ENCODE results near the gene CDC25B. TPM values are rescaled to one million over a fixed set of nuclear protein-coding genes. Genes with fewer than 3 reads are reported as not detected.

The CDC25B gene
- total and polyA plus RNA-seq, 10 of the 15 experiments (the other 5 are each of a cell fraction or from before 2014, with no cell fraction given): 4.6 to 58.8 (median 24.6) TPM

DNA sequence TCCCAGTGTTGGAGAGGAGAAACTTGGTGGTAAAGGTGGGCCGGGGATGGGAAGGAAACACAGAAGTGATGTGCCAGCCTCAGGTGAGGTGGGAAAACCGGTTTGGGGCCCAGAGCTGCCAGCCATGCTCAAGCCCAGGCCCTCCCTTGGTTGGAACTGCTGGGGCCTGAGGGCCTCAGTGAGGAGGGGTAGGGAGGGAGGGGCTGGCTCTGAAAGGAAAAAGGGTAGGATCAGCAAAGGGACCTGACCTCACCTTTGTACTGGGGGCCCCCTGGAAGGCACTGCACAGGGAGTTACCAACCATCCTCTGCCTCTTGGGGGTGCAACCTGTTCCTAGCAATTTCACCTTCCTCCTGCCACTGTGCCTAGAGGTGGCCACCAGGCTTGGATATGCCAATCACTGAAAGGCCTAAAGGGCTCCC is 13.0 kb upstream of the CDC25B start:
- Histone ChIP-seq H3K4me2 (ENCODE audit: control insufficient read depth, insufficient read depth) (no peak overlapping the region), H3K9me3 (replicated peaks; ENCODE audit: control insufficient read depth, insufficient read depth, low read length) (no peaks in the 10 kb centered on the region), H4K20me1 (ENCODE audit: control insufficient read depth, insufficient read depth) (no peaks in the 10 kb centered on the region), H3K4me1 (ENCODE audit: control insufficient read depth, insufficient read depth, low read length) (peaks cover 20% of the 10 kb centered on the region), H3K4me3 (no peak overlapping the region), H2AFZ (ENCODE audit: control insufficient read depth, low read depth, low read length) (no peak overlapping the region), H3K27ac (ENCODE audit: control insufficient read depth, insufficient read depth) (no peak overlapping the region), H3K27me3 (replicated peaks in 1 of 2; ENCODE audit: control insufficient read depth in 2 of 2, insufficient read depth in 2 of 2, low read length in 1 of 2) (peaks cover 7 to 9% of the 10 kb centered on the region in 2 experiments), H3K36me3 (ENCODE audit: control insufficient read depth in 2 of 2, insufficient read depth in 2 of 2, low read length in 1 of 2) (no peaks in the 10 kb centered on the region), H3K79me2 (ENCODE audit: control insufficient read depth, insufficient read depth, low read length) (peaks cover 14% of the 10 kb centered on the region), H3K9ac (ENCODE audit: control insufficient read depth, insufficient read depth, low read length) (no peak overlapping the region)
- FAIRE-seq (no peak), ATAC-seq (no peak), DNase-seq (ENCODE audit: low read depth, low spot score) (no peak)
- no TSS peak for BruUV-seq (replicated peaks)
- RAD21 ChIA-PET (ENCODE audit: unreplicated experiment): no interaction called here
- intact Hi-C loops (cut with micrococcal nuclease; ENCODE audit: unreplicated experiment): loop anchor here (5.0 to 10.0 kb wide), 2 partner anchors 66 to 232 kb away; partner anchors contain the start of gene RNF24
- in situ Hi-C loops (cut with MboI): loop anchor here (5.0 kb wide), 1 partner anchor 304 kb away; no protein-coding TSS in a partner anchor
- 90% methylated on average over 2 of the region's 2 CpGs for WGBS (ENCODE audit: insufficient coverage, insufficient replicate concordance, low lambda C conversion rate, missing lambda C conversion rate)
- TF ChIP-seq GABPA (IDR thresholded peaks at IDR 0.05; ENCODE audit: low read depth) (no peak), MXI1 (IDR thresholded peaks at IDR 0.05; ENCODE audit: low read depth, low read length) (no peak), NR2C1 (IDR thresholded peaks at IDR 0.05) (no peak), RCOR1 (conservative IDR thresholded peaks at IDR 0.05; ENCODE audit: low read depth, low read length) (no peak), POU2F2 (IDR thresholded peaks at IDR 0.05; ENCODE audit: borderline replicate concordance, low read depth, low read length) (no peak), POLR2AphosphoS5 (IDR thresholded peaks at IDR 0.05; ENCODE audit: low read length) (no peak), IKZF2 (IDR thresholded peaks at IDR 0.05) (no peak), EZH2 (IDR thresholded peaks at IDR 0.05; ENCODE audit: borderline replicate concordance, control insufficient read depth, low read depth, low read length) (no peak), IRF3 (IDR thresholded peaks at IDR 0.05) (no peak), FOXK2 (IDR thresholded peaks at IDR 0.05) (no peak), NRF1 (conservative IDR thresholded peaks at IDR 0.05; ENCODE audit: low read depth, low read length) (no peak), SP1 (IDR thresholded peaks at IDR 0.05; ENCODE audit: low read depth, low read length) (no peak), NFYB (IDR thresholded peaks at IDR 0.05; ENCODE audit: insufficient read depth, low read depth, low read length) (no peak), ZZZ3 (IDR thresholded peaks at IDR 0.05; ENCODE audit: control insufficient read depth, insufficient read length, low read depth) (no peak), ATF7 (IDR thresholded peaks at IDR 0.05; ENCODE audit: low read depth) (no peak)
- TF ChIP-seq, protein P1, sequence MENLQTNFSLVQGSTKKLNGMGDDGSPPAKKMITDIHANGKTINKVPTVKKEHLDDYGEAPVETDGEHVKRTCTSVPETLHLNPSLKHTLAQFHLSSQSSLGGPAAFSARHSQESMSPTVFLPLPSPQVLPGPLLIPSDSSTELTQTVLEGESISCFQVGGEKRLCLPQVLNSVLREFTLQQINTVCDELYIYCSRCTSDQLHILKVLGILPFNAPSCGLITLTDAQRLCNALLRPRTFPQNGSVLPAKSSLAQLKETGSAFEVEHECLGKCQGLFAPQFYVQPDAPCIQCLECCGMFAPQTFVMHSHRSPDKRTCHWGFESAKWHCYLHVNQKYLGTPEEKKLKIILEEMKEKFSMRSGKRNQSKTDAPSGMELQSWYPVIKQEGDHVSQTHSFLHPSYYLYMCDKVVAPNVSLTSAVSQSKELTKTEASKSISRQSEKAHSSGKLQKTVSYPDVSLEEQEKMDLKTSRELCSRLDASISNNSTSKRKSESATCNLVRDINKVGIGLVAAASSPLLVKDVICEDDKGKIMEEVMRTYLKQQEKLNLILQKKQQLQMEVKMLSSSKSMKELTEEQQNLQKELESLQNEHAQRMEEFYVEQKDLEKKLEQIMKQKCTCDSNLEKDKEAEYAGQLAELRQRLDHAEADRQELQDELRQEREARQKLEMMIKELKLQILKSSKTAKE (IDR thresholded peaks at IDR 0.05; ENCODE audit: low read depth, poor library complexity, severe bottlenecking): no peak
- TF ChIP-seq, protein P2, sequence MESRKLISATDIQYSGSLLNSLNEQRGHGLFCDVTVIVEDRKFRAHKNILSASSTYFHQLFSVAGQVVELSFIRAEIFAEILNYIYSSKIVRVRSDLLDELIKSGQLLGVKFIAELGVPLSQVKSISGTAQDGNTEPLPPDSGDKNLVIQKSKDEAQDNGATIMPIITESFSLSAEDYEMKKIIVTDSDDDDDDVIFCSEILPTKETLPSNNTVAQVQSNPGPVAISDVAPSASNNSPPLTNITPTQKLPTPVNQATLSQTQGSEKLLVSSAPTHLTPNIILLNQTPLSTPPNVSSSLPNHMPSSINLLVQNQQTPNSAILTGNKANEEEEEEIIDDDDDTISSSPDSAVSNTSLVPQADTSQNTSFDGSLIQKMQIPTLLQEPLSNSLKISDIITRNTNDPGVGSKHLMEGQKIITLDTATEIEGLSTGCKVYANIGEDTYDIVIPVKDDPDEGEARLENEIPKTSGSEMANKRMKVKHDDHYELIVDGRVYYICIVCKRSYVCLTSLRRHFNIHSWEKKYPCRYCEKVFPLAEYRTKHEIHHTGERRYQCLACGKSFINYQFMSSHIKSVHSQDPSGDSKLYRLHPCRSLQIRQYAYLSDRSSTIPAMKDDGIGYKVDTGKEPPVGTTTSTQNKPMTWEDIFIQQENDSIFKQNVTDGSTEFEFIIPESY (IDR thresholded peaks at IDR 0.05): no peak
- POLR2A ChIA-PET: no interaction called here
- CTCF ChIA-PET: interaction anchor here (1.4 kb wide), 1 partner anchor 14 kb away, joined by 4 read pairs; no protein-coding TSS in a partner anchor
- SMC1A ChIA-PET (ENCODE audit: uncharacterized antibody, unreplicated experiment): no interaction called here

All from GM12878 (cell line).